WI38 (cell line): ENCODE data around the gene NPTN.

Source experiments
- H3K4me3 ChIP-seq: 2 replicates; pipeline ENCODE4 v1.5.1; 2011; ENCODE audit warnings: low read depth, mild to moderate bottlenecking, control low read depth, low read length
- TF ChIP-seq, protein P1 (sequence below): IDR thresholded peaks from 2 replicates; pipeline ENCODE4 v1.5.1; 2012; ENCODE audit warnings: low read depth, mild to moderate bottlenecking, control low read depth, low read length

NPTN gene

DNA sequence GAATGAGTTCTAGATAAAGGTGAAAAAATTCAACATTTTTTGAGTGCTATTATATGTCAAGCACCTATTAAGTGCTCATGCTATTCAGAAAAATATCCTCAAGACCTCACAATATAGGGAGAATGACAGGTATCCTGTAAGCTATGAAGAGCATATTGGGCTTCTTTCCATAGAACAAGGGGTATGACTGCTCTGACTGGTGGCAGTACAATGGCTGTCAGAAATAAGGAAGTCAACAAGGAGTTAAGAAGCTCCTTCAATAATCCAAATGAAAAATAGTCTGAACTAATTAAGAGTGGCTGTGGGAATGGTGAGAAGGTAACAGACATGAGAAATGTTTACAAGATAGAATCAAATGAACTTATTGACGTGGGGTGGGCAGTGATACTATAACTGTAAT is 24.7 kb downstream of the NPTN start:
- no peak overlapping the region for H3K4me3 ChIP-seq
- TF ChIP-seq, protein P1, sequence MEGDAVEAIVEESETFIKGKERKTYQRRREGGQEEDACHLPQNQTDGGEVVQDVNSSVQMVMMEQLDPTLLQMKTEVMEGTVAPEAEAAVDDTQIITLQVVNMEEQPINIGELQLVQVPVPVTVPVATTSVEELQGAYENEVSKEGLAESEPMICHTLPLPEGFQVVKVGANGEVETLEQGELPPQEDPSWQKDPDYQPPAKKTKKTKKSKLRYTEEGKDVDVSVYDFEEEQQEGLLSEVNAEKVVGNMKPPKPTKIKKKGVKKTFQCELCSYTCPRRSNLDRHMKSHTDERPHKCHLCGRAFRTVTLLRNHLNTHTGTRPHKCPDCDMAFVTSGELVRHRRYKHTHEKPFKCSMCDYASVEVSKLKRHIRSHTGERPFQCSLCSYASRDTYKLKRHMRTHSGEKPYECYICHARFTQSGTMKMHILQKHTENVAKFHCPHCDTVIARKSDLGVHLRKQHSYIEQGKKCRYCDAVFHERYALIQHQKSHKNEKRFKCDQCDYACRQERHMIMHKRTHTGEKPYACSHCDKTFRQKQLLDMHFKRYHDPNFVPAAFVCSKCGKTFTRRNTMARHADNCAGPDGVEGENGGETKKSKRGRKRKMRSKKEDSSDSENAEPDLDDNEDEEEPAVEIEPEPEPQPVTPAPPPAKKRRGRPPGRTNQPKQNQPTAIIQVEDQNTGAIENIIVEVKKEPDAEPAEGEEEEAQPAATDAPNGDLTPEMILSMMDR = no peak

DNA sequence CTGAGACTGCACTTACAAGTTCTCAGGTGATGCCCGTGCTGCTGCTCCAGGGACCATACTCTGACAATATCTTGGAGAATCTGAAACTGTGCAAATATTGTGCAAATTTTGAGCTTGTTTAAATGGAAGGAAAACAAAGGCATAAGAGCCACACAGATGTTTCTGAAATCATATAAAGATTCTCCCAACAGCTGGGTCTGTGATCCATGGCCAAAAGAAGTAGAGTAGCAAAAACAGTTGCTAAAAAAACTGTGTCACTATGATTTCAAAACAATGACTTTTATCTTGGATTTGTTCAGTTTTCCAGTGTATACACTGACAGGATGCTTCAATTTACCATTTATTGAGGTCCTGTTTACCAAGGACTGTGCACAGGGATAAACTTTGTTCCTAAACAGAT is 25.3 kb downstream of the NPTN start:
- H3K4me3 ChIP-seq = no peak overlapping the region
- TF ChIP-seq, protein P1 = no peak

DNA sequence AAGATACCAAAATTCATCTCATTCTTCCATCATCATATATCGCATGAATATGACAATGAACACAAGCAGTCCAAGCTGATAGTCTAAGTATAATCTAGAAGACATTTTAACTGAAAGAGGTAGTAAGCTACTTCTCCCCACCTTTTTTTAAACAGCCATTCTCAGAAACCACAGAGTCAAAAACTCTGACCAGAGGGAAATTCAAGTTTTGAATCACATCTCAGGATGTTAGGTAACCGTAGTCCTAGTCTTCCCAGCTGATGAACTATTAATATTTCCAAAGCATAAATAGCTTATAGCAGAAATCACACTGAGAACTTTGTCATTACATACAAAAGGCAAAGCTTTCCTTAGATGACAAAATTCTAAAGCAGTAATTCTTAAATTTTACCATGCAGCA is 25.8 kb downstream of the NPTN start:
- no peak overlapping the region for H3K4me3 ChIP-seq
- TF ChIP-seq, protein P1 = no peak

DNA sequence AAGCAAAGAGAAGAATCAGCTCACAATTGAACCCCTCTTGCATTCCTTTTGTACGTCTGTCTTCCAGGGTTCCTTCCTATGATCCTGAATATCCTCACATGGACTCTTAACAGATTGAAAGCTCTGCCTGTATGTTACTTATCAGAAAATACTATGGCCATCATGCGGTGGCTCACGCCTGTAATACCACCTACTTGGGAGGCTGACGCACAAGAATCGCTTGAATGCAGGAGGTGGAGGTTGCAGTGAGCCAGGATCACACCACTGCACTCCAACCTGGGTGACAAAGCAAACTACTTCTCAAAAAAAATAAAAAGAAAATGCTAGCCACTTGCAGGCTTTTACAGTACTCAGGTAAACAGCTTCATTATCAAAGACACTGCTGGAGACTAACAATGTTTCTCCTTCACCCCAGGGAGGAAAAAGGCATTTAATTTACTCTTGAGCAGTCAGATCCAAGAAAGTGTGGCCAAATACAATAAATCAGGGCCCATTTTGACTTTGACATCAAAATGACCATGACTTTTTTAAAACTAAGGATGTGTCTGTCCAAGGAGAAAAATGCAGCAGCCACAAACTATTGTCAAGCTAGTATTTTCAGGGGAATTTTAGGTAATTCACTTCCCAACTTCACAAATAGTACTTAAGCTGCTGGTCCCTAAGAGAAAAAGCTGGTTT is 27.3 kb downstream of the NPTN start:
- no peak overlapping the region for H3K4me3 ChIP-seq
- TF ChIP-seq, protein P1 = no peak

DNA sequence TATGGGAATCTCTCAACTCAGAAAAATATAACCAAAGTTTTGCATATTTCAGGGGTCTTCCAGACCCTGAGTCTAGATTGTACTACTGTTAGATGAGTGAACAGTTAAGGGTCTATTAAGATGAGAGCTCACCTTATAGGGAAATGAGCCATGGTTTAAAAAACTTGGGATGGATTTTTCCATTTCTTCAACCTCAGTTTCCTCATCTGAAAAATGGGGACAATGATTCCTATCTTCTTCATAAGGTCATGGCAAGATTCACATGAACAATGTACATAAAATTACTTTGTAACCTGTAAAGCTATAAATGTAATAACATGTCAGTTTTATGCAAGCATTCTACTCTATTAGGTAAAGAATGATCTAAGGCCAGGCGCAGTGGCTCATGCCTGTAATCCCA is 28.7 kb downstream of the NPTN start:
- no peak overlapping the region for H3K4me3 ChIP-seq
- TF ChIP-seq, protein P1 = no peak

DNA sequence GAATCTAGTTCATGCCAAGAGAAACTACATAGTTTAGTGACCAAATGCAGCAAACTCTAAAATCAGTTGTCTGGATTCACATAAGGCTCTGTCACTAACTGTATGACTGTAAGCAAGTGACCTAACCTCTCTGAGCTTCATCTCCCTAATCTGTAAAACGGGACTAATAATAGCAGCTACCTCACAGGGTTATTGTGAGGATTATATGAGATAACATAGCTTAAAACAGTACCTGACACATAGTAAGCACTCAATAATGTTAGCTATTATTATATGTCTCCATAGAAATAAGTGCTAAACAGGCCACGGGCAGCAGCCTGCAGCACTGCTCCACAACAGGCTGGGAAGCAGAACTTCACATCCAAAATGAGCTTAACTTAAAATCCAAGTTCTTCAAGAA is 30.2 kb downstream of the NPTN start:
- no peak overlapping the region for H3K4me3 ChIP-seq
- TF ChIP-seq, protein P1 = no peak

DNA sequence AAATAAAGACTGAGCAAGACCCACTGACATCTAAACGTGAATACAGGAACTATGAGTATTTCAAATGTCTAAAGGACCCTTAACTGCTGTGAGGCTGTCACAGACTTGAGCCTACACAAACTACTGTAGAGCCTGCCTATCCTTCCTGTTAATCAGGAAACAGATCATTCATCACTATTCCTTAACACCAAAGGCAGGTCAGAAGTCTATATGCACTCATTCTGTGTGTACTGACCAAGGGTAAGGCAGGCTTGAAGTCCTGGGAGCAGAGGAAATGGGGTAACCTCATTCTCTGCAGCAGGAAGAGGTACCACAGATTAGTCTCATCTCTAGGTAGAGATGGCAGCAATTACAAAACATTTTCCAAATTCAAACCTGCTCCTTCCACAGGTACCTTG is 30.7 kb downstream of the NPTN start:
- TF ChIP-seq, protein P1 = no peak
- H3K4me3 ChIP-seq = no peak overlapping the region
